Keratinocyte (primary cell): ENCODE data around the gene DUSP6.

Experiments used
- EZH2 ChIP-seq: IDR thresholded peaks from one replicate; pipeline ENCODE4 v1.6.1; 2012; ENCODE audit warnings: inconsistent platforms, mild to moderate bottlenecking, low read length, moderate library complexity
- TF ChIP-seq, protein P1 (sequence below), 3 experiments: IDR thresholded peaks in 1 of 3; conservative IDR thresholded peaks in 1 of 3; optimal IDR thresholded peaks in 1 of 3; 2 replicates in 2 of 3; 3 replicates in 1 of 3; pipeline versions ENCODE3 to v1.5.1; 2011; ENCODE audit warnings: low read length in 3 of 3, mild to moderate bottlenecking in 3 of 3, moderate library complexity in 2 of 3, control low read depth in 1 of 3, inconsistent platforms in 1 of 3; ENCODE audit not compliant: insufficient read depth in 2 of 3; ENCODE audit errors: extremely low read depth in 1 of 3

DNA sequence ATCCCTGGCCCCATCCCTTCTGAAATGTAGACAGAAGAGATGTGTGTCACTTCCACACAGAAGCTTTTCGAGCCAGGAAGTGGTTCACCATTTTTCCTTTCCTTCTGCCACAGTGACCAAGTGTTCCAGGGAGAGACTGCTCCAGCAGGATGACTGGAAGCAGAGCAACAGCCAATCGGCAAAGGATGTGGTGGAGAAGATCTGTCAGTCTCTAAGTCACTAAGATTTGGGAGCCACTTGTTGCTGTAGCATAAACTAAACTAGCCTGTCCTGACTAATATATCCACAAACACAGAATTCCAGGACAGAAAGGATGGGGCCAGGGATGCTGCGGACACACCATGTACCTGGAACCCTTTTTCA is 42.9 kb downstream of the DUSP6 start:
- TF ChIP-seq, protein P1, sequence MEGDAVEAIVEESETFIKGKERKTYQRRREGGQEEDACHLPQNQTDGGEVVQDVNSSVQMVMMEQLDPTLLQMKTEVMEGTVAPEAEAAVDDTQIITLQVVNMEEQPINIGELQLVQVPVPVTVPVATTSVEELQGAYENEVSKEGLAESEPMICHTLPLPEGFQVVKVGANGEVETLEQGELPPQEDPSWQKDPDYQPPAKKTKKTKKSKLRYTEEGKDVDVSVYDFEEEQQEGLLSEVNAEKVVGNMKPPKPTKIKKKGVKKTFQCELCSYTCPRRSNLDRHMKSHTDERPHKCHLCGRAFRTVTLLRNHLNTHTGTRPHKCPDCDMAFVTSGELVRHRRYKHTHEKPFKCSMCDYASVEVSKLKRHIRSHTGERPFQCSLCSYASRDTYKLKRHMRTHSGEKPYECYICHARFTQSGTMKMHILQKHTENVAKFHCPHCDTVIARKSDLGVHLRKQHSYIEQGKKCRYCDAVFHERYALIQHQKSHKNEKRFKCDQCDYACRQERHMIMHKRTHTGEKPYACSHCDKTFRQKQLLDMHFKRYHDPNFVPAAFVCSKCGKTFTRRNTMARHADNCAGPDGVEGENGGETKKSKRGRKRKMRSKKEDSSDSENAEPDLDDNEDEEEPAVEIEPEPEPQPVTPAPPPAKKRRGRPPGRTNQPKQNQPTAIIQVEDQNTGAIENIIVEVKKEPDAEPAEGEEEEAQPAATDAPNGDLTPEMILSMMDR (optimal IDR thresholded peaks at IDR 0.05 in 1 of 3, IDR thresholded peaks at IDR 0.05 in 1 of 3, conservative IDR thresholded peaks at IDR 0.05 in 1 of 3; ENCODE audit: extremely low read depth in 1 of 3, insufficient read depth in 2 of 3, low read length in 3 of 3) = no peak
- TF ChIP-seq EZH2 = no peak
